GM12872 (cell line): ENCODE data around the gene TBC1D17.

Source experiments
- CTCF ChIP-seq: IDR thresholded peaks from 3 replicates; pipeline ENCODE4 v1.5.1; 2011; ENCODE audit warnings: low read depth, mild to moderate bottlenecking, low read length, moderate library complexity; ENCODE audit not compliant: insufficient read depth

The TBC1D17 gene

GRCh38 chr19:49863254-49863934 lies 14.1 kb upstream of the TBC1D17 start:
- no peak for TF ChIP-seq CTCF

- no peak for TF ChIP-seq CTCF
Measured at GRCh38 chr19:49863935-49864320, 13.6 kb upstream of the TBC1D17 start.

GRCh38 chr19:49864890-49865289 lies 12.6 kb upstream of the TBC1D17 start:
- no peak for TF ChIP-seq CTCF

- TF ChIP-seq CTCF, result no peak
Measured at GRCh38 chr19:49866933-49867782, 10.3 kb upstream of the TBC1D17 start, which contains the start of gene PNKP. Gene PNKP (minus strand): TSS chr19:49867576. CDS start chr19:49867204, 372 bp downstream.

GRCh38 chr19:49869009-49869483 lies 8.5 kb upstream of the TBC1D17 start:
- TF ChIP-seq CTCF, result no peak

- no peak for TF ChIP-seq CTCF
Measured at GRCh38 chr19:49869484-49870308, 7.8 kb upstream of the TBC1D17 start.

GRCh38 chr19:49870309-49870901 lies 7.1 kb upstream of the TBC1D17 start:
- TF ChIP-seq CTCF, result no peak
